Heart left ventricle (tissue), 16 donors: ENCODE results near the gene AFF4. TPM values are rescaled to one million over a fixed set of nuclear protein-coding genes. Genes with fewer than 3 reads are reported as not detected.

Experiments
- ATAC-seq, 4 donors: fragments of 200-7000 bp; cut with Tn5 transposase; one replicate each; pipeline ENCODE4 v1.9.1; 2020 to 2022; ENCODE audit warnings: moderate library complexity in 4 of 4, mild to moderate bottlenecking in 3 of 4, moderate number of reproducible peaks in 1 of 4
- DNase-seq, 5 donors: peaks; one replicate each; pipeline ENCODE4 v3.0.0-alpha.2; 2020
- H3K27ac ChIP-seq, 12 donors: fragments of 200-600 bp; sonication (generic) in 4 of 12; one replicate each; pipeline versions ENCODE4 v1.5.0 to v1.8.0; 2016 to 2022; ENCODE audit warnings: mild to moderate bottlenecking in 2 of 12
- H3K27me3 ChIP-seq, 9 donors: fragments of 200-600 bp; sonication (generic) in 2 of 9; one replicate each; pipeline versions ENCODE4 v1.5.1 to v1.8.0; 2016 to 2022; ENCODE audit warnings: mild to moderate bottlenecking in 3 of 9
- H3K36me3 ChIP-seq, 9 donors: fragments of 200-600 bp; sonication (generic) in 2 of 9; one replicate each; pipeline versions ENCODE4 v1.5.0 to v1.8.0; 2018 to 2022; ENCODE audit warnings: mild to moderate bottlenecking in 2 of 9
- H3K4me1 ChIP-seq, 12 donors: fragments of 200-600 bp; sonication (generic) in 4 of 12; one replicate each; pipeline versions ENCODE4 v1.5.0 to v1.8.0; 2016 to 2022; ENCODE audit warnings: mild to moderate bottlenecking in 3 of 12
- H3K4me3 ChIP-seq, 12 donors: fragments of 200-600 bp; sonication (generic) in 4 of 12; one replicate each; pipeline versions ENCODE4 v1.5.0 to v1.8.0; 2017 to 2022; ENCODE audit warnings: mild to moderate bottlenecking in 9 of 12, moderate library complexity in 4 of 12
- H3K9me3 ChIP-seq, 12 donors: fragments of 200-600 bp; sonication (generic) in 4 of 12; one replicate each; pipeline versions ENCODE4 v1.5.0 to v1.8.0; 2016 to 2022; ENCODE audit warnings: mild to moderate bottlenecking in 1 of 12
- POLR2A ChIP-seq, 2 donors: fragments of 450-650 bp; IDR thresholded peaks; one replicate each; pipeline ENCODE4 v1.6.1; 2017; ENCODE audit warnings: antibody characterized with exemption in 2 of 2, mild to moderate bottlenecking in 2 of 2, moderate library complexity in 2 of 2
- WGBS, 4 donors: extraction: QIAGEN DNeasy Blood & Tissue Kit in 2 of 4; methylation state at CpG; one replicate each; pipeline versions ENCODE4 v1.1.5 to v1.1.7; 2013 to 2018; 5-methylcytosine and 5-hydroxymethylcytosine counted together
- intact Hi-C, 10 donors: fragments of 100-400 bp; cut with DNase I; formaldehyde crosslinking; loops; one replicate each; pipeline versions ENCODE4 v1.11.1 to v1.14.2; 2022
- polyA plus RNA-seq, 2 donors: library from polyadenylated mRNA; stranded (reverse); fragments of 200-250 nt; gene quantifications; one replicate each; pipeline ENCODE4 v1.2.3, GENCODE V29; 2013
- total RNA-seq, 9 donors: library from RNA; depleted of rRNA in 2 of 9; stranded (reverse); fragments of >200 nt in 2 of 9; fragmentation: NEBNext Ultra II Directional in 3 of 9; extraction: Animal tissue kit (Norgen Biotek cat#: 25700) in 3 of 9; gene quantifications; one replicate each; pipeline versions ENCODE4 v1.1.0 to v1.2.4, GENCODE V29; 2016 to 2023
- TF ChIP-seq, protein P1 (sequence below), 12 donors: fragments of 200-600 bp; sonication (generic) in 4 of 12; IDR thresholded peaks; one replicate each; pipeline versions ENCODE4 v1.5.0 to v1.8.0; 2018 to 2022; ENCODE audit warnings: antibody characterized with exemption in 12 of 12, mild to moderate bottlenecking in 5 of 12
- donor health status: ischemic (EF 13 %, LVEDD 7.1; RV severe dilation, severe dysfunction).
- donor health status: healthy with polysubstance abuse.
- donor health status: DM: no; HTN: yes; CAD: no.
- donor health status: DM: no; HTN: no; CAD: no.
- donor health status: ischemic (EF 25% LVEDD 6.9; RV normal size, moderate dysfunction).
- donor health status: ischemic (EF 25% LVEDD 5.7; RV mildly dilated, moderate dysfunction).
- donor health status: healthy.
- donor health status: DM: yes; HTN: yes; CAD: no.
- donor health status: ischemic (EF 35%, LVEDD 5.7; RV mildly dilated, moderate dysfunction).
- donor health status: nonischemic (EF 11% LVEDD 7.7; RV severe dilation, severe dysfunction).
- donor health status: DM: yes; HTN: yes; CAD: no.
- donor health status: PGD.
- donor health status: ischemic (EF 29% LVEDD 5.4; RV normal size, mild dysfunction).
- donor health status: nonischemic (EF 23%, LVEDD 6.1; RV moderate dilation, normal function).

AFF4 gene
- total and polyA plus RNA-seq, 11 donors, result 6.7 to 65.8 (median 45.1) TPM

DNA sequence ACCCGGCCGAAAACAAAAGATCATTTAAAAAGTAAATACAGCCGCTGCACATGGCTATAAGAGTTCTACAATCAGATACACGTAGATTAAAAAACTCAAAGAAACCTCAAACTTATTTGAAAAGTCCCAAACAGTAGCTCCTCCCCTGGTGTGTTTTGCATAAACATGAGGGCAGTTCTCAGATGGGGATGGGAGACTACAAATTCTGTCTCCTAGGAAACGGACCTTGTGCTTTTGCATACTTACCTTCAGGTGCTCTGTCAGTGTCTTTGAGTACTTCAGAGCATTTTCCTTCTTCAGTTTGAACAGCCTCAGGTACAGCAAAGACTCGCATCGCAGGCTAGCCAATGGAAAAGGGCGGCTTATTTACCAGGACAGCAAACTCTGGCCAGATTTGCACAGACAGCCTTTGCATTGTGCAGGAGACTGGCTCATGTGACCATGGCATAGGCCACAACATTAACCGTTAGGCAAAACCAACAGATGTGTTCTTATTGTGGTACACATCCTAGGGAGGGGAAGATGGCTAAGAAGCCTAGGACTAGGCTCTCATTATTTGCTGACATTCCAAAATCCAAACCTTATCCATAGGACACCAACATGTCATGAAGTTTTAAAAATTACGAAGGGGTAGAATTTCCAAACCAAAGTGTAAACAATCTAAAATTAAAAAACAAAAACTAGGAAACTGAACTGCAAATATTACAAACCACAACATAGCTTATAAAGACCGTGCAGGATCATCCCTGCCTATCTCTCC is 77.2 kb downstream of the AFF4 start:
- peaks cover 2 to 100% (median 95%) of the 10 kb centered on the region in 9 donors for H3K36me3 ChIP-seq
- no peaks in the 10 kb centered on the region for H3K27me3 ChIP-seq
- ATAC-seq (no peak), DNase-seq (no peak)
- H3K4me3 ChIP-seq, result no peak overlapping the region
- no peak overlapping the region for H3K27ac ChIP-seq
- TF ChIP-seq POLR2A (IDR thresholded peaks at IDR 0.05), result no peak
- TF ChIP-seq, protein P1, sequence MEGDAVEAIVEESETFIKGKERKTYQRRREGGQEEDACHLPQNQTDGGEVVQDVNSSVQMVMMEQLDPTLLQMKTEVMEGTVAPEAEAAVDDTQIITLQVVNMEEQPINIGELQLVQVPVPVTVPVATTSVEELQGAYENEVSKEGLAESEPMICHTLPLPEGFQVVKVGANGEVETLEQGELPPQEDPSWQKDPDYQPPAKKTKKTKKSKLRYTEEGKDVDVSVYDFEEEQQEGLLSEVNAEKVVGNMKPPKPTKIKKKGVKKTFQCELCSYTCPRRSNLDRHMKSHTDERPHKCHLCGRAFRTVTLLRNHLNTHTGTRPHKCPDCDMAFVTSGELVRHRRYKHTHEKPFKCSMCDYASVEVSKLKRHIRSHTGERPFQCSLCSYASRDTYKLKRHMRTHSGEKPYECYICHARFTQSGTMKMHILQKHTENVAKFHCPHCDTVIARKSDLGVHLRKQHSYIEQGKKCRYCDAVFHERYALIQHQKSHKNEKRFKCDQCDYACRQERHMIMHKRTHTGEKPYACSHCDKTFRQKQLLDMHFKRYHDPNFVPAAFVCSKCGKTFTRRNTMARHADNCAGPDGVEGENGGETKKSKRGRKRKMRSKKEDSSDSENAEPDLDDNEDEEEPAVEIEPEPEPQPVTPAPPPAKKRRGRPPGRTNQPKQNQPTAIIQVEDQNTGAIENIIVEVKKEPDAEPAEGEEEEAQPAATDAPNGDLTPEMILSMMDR (IDR thresholded peaks at IDR 0.05), result no peak
- H3K9me3 ChIP-seq, result no peaks in the 10 kb centered on the region
- WGBS, 4 donors, result 93 to 95% (median 95%) methylated on average over 11 of the region's 11 CpGs
- H3K4me1 ChIP-seq, result peaks cover 0 to 3% (median 0%) of the 10 kb centered on the region in 12 donors
- intact Hi-C loops, result loop anchor here in 2 of 10 donors (5.0 to 10.0 kb wide), 2 partner anchors 59 to 501 kb away; no protein-coding TSS in a partner anchor

DNA sequence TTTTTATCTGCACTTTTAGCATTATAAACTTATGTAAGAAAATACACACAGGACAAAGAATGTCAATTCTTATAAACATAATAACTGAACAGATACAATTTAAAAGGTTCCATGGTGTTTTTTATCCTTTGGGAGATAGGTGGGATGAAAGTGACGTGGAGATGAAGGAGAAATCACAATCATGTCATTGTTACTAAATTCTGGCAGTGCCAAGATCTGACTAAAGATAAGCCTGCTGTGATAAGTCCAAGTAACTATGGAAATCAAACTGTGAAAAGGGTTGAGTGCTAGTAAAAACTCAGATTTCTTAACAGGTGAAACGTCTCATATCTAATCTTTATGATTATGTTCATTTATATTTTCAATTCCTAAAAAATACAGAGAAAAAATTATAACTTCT is 78.9 kb downstream of the AFF4 start:
- intact Hi-C loops, result loop anchor here in 5 of 10 donors (5.0 to 10.0 kb wide), 3 partner anchors 52 to 500 kb away; partner anchors contain the start of gene SHROOM1 (in 2 of the 5)
- H3K9me3 ChIP-seq, result no peaks in the 10 kb centered on the region
- no peak overlapping the region for H3K4me3 ChIP-seq
- WGBS, 4 donors, result 55 to 79% (median 72%) methylated on average over 2 of the region's 2 CpGs
- peaks cover 2 to 100% (median 95%) of the 10 kb centered on the region in 9 donors for H3K36me3 ChIP-seq
- ATAC-seq, result no peak
- no peak overlapping the region for H3K27ac ChIP-seq
- peaks cover 0 to 3% (median 0%) of the 10 kb centered on the region in 12 donors for H3K4me1 ChIP-seq
- H3K27me3 ChIP-seq, result no peaks in the 10 kb centered on the region
- no peak for TF ChIP-seq POLR2A (IDR thresholded peaks at IDR 0.05)
- TF ChIP-seq, protein P1 (IDR thresholded peaks at IDR 0.05), result no peak
- no peak for DNase-seq

DNA sequence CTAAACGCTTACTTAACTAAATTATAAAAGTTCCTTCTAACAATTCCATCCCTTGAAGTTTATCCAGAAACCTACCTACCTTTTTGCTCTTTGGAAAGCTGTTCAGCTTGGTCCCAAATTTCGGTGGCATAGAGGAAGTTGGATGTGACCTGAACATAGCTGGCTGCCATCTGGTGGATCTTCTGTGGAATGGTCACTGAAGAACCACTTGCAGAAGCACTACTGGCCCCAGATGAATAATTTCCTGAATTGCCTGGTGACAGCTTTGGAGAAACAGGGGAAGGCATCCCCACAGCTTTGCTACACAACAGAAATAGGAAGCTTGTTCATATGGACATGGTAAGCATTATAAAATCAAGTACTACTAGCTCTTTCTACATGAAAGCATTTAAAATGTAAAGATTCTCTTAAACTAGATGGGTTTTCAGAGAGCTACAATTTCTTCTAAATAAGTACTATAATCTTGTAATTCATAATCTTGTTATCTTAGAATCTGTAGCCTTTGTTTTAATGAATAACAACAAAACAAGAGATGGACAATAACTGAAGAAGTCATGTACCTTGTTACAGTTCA is 80.1 kb downstream of the AFF4 start:
- DNase-seq, result peak in 4 of 5 donors; percentile 42 to 61 (median 46)
- no peak overlapping the region for H3K4me3 ChIP-seq
- intact Hi-C loops, result loop anchor here in 9 of 10 donors (1.0 to 10.0 kb wide), 5 partner anchors 51 to 499 kb away; partner anchors contain the start of gene SHROOM1 (in 6 of the 9)
- no peak overlapping the region for H3K27ac ChIP-seq
- WGBS, 4 donors, result 35 to 42% (median 37%) methylated on average over 2 of the region's 2 CpGs
- no peaks in the 10 kb centered on the region for H3K27me3 ChIP-seq
- peaks cover 2 to 100% (median 95%) of the 10 kb centered on the region in 9 donors for H3K36me3 ChIP-seq
- no peaks in the 10 kb centered on the region for H3K9me3 ChIP-seq
- peak; percentile 77 to 88 (median 84) for ATAC-seq
- H3K4me1 ChIP-seq, result peaks cover 0 to 4% (median 0%) of the 10 kb centered on the region in 12 donors
- TF ChIP-seq, protein P1 (IDR thresholded peaks at IDR 0.05), result peak; percentile 50 to 80 (median 67)
- TF ChIP-seq POLR2A (IDR thresholded peaks at IDR 0.05), result no peak

DNA sequence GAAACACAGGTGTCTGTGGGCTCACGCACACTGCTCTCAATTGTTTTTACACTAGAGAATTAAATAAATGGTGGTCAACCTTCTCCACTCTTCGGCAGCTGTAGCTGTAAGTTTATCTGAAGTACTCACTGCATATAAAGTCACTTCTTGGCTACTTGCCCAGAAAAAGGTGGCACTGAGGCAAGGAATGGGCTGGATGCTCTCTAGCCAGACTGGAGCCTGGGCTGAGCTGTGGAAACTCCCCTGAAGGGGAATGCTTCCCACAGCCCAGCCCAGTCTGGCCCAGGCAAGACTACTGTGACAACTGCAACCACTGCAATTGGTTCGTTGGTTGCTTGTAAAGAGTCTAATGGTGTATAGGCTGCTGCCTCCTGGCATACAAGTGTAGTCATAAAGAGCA is 85.5 kb downstream of the AFF4 start:
- Histone ChIP-seq H3K4me1 (peaks cover 0 to 36% (median 14%) of the 10 kb centered on the region in 12 donors), H3K4me3 (no peak overlapping the region), H3K27ac (peak overlapping the region in 9 of 12 donors; percentile 3 to 63 (median 26)), H3K27me3 (no peaks in the 10 kb centered on the region), H3K36me3 (peaks cover 0 to 84% (median 71%) of the 10 kb centered on the region in 9 donors), H3K9me3 (no peaks in the 10 kb centered on the region)
- 42 to 46% (median 43%) methylated on average over 3 of the region's 3 CpGs for WGBS, 4 donors
- DNase-seq (peak in 4 of 5 donors; percentile 55 to 68 (median 60)), ATAC-seq (peak; percentile 85 to 92 (median 88))
- no peak for TF ChIP-seq POLR2A (IDR thresholded peaks at IDR 0.05)
- TF ChIP-seq, protein P1 (IDR thresholded peaks at IDR 0.05), result no peak
- intact Hi-C loops, result no loop called here
